HG02973 (cell line): Measurements from ENCODE around the gene WFIKKN1.

Experiments used
- ATAC-seq: cut with Tn5 transposase; IDR thresholded peaks from one replicate; pipeline ENCODE4 v1.9.1; 2021; ENCODE audit warnings: moderate library complexity; ENCODE audit not compliant: unreplicated experiment

Gene WFIKKN1

GRCh38 chr16:622920-623280 lies 7.9 kb upstream of the WFIKKN1 start:
- no peak for ATAC-seq

- no peak for ATAC-seq
These were observed 6.2 kb upstream of the WFIKKN1 start for GRCh38 chr16:624526-625070.

- ATAC-seq: no peak
These were observed 5.4 kb upstream of the WFIKKN1 start for GRCh38 chr16:625117-625976.

GRCh38 chr16:625977-626765 lies 4.6 kb upstream of the WFIKKN1 start:
- no peak for ATAC-seq

GRCh38 chr16:626787-627453 lies 3.9 kb upstream of the WFIKKN1 start:
- ATAC-seq: no peak

- no peak for ATAC-seq
These were observed 3.1 kb upstream of the WFIKKN1 start for GRCh38 chr16:627454-628239.

- no peak for ATAC-seq
These were observed 2.3 kb upstream of the WFIKKN1 start for GRCh38 chr16:628321-629061.

GRCh38 chr16:629185-629832 lies 1.5 kb upstream of the WFIKKN1 start:
- ATAC-seq: no peak

GRCh38 chr16:629833-630248 lies 944 bp upstream of the WFIKKN1 start:
- no peak for ATAC-seq

GRCh38 chr16:630249-630814 lies 453 bp upstream of the WFIKKN1 start:
- ATAC-seq: no peak

GRCh38 chr16:631808-632358 lies 1.1 kb downstream of the WFIKKN1 start:
- no peak for ATAC-seq

- ATAC-seq: no peak
These were observed 1.9 kb downstream of the WFIKKN1 start for GRCh38 chr16:632486-633335.

GRCh38 chr16:633336-634050 lies 2.7 kb downstream of the WFIKKN1 start:
- ATAC-seq: no peak

- ATAC-seq: no peak
These were observed 3.4 kb downstream of the WFIKKN1 start for GRCh38 chr16:634051-634670.

GRCh38 chr16:634996-635395 lies 4.2 kb downstream of the WFIKKN1 start:
- ATAC-seq: no peak

GRCh38 chr16:635573-636205 lies 4.9 kb downstream of the WFIKKN1 start:
- ATAC-seq: peak; percentile 1
